Stimulated activated CD8-positive, alpha-beta memory T cell treated with anti-CD3 and anti-CD28 coated beads, Interleukin-12 subunit alpha, Interleukin-12 subunit beta, amount 100 ng/mL, for 1 hour (primary cell): ENCODE results near the gene TAF6.

Experiments used
- DNase-seq: peaks from one replicate; pipeline ENCODE4 v3.0.0-alpha.2; 2020; ENCODE audit warnings: low read depth

Gene TAF6

DNA sequence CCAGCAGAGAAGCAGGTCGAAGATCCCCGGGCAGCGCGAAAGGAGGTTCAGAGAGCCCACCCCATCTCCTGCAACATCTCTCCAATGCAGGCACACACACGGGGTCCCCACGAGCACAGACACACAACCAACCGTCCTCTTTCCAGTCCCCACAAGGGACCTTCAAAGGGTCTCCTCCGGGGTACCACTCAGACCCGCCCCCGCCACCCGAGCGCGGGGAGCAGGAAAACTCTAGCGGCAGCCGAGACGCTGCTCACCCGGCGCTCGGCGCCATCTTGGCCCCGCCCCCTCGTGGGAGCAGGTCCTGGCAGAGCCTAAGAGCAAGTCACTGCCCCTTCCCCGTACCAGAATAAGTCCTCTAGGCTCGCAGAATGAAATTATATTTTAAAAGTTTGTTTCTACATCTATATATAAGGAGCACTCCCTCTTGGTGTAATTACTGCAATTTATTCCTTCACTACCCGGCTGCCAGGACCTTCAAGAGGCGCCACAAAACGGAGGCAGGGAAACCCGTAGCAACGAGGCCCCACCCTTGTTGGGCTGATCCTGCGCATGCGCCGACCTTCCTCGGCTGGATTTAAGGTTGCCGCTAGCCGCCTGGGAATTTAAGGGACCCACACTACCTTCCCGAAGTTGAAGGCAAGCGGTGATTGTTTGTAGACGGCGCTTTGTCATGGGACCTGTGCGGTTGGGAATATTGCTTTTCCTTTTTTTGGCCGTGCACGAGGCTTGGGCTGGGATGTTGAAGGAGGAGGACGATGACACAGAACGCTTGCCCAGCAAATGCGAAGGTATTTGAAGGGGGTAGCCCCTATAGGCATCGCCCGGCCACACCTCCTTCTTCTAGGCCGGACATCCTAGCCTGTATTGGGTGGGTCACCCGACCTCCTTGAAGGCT, at the start of gene TAF6, which contains the start of gene CNPY4:
TSS of gene TAF6 (minus strand) at position 287 of the 898 bp plus-strand sequence. CDS start 5,149 bp downstream, outside the sequence.
TSS of gene CNPY4 (plus strand) at position 563 of the 898 bp plus-strand sequence. CDS start at position 674, 111 bp downstream.
- DNase-seq = peak; percentile 94

DNA sequence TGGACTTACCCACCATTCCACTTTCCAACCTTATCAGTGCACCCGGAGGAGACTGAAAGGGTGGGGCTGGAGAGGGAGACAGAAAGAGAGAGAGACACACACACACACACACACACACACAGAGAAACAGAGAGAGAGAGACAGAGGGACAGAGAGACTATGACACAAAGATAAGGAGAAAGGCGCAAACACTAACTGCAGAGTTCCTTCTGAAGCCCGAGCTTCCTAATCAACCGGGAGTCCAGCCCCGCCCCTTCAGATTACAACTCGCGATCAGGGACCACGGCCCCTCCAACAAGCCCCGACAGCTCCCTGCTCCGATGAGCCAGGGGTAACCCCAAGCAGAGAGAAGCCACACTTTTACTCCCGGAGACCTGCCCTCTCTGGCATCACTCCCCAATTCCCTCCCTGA, 48.8 kb upstream of the TAF6 start:
- no peak for DNase-seq

DNA sequence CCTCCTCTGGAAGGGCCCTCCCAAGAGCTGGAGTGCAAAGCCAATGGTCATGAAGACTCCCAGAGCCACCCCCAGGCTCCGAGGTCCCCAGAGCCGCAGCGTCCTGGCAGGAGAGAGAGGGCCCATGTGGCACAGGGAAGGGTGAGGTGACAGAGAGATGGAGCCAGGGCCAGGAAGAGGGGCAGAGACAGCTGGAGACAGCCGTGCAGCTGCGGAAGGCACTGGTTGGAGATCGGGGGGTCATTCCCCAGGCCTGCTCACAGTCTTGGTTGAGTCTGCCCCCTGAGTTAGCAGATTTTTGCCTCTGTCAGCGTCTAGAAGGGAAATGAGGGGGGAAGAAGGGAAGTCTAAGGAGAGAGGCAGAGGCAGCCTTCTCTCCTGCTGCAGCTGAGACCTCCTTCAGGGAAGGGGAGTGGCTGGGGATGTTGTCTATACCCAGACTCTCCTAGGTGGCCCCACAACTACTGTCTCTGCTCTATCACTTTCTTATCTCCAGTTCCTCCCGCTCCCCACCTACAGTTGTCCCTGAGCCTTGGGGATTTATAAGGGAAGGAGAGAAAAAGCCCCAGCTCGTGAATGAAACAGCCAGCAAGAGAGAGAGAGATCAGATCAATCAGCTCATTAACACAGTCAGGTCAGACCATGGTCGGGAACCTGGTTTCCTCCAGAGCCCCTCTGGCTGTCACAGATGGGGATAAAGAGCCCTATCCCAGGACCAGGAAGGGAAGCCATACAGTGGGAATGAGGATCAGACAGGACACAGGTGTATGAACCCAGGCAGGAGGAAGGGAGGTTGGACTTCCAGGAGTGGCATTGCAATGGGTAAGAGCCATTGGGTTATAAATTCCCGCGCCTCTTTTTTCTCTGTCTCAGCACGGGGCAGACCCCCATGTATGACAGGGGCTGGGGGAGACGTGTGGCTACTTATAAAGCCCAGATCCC, 48.1 kb upstream of the TAF6 start:
- no peak for DNase-seq

DNA sequence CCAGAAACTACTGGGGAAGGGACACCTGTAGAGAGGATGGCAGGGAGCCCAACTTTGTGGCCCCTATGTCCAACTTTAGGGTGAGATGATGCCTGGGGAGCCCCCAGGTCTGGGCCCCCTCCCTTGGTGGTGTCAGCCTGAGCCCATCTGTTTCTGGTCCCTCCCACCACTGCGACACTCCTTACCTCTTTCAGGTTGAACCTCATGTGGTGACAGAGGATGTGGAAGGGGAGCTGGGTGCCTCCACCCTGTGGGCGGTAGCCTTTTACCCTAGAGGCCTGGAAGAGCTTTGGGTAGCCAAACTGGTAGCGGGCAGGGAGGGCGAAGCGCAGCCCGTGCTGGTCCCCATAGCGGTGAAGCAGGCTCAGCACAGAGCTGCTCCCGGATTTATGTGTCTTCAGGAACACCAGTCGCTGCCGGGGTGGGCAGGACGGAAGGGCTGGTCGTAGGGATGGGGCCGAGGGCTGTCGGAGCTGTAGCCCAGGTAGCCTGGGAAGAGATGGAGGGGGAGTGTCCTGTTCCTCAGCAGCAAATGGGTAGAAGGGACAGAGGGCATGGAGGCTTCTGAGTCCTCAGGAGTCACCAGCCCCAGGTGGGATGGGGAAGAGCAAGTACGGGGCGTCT, 47.3 kb upstream of the TAF6 start:
- DNase-seq = no peak

DNA sequence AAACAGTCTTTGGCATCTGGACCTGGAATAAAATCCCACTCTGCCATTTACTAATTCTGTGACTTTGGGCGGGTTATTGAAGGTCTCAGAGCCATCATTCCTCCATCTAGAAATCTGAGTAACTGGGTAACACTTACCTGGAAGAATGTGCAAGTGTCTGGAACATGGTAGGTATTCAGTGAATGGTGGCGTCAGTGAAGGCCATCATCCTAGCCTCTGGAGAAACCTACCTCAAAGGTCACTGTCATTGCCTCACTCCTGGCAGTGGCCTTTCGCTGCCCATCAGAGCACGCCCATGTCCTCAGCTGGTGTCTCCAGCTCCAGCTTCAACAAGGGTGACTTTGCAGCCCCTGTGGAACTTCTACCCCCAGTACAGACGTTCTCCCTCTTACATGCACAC, 44.7 kb upstream of the TAF6 start:
- DNase-seq = no peak

DNA sequence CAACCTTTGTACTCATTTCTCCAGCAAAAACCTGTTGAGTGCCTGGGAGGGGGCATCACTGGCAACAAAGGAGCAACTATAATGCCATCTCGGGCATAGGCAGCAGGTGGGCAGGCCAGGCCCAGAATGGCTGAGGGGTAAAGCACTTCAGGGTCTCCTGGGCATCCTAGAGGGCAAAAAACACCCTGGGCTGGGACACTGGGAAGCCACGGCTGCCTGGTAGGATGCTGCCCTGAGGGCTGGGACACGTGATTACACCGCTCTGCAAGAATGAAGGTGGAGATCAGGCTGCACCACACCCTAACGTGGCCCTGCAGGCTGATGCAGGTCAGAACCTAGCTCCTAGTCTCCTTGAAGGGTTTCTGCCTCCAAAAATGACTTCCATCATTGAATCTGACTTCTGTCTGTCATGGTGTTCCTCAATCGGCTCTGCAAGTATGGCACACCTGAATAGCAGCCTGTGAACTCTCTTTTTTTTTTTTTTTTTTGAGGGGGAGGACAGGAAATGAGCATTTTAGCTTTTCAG, 43.9 kb upstream of the TAF6 start:
- DNase-seq = no peak

DNA sequence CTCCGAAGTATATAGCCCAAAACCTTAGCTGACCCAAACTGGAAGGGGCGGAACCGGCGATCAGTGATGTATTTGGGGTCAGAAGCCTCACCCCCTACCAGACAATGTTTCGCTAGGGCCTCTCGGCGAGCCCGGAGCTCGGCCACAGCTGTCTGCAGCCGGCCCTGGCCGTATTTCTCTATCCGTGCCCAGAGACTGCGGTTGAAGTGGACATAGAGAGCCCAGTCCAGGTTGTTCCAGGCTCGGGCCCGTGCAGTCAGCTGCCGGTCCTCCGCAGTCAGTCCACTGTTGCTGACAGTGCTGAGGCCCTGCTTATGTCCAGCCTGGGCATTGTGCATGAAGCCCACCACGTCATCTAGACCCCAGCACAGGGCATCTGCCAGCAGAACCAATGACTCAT, 40.9 kb upstream of the TAF6 start:
- no peak for DNase-seq

DNA sequence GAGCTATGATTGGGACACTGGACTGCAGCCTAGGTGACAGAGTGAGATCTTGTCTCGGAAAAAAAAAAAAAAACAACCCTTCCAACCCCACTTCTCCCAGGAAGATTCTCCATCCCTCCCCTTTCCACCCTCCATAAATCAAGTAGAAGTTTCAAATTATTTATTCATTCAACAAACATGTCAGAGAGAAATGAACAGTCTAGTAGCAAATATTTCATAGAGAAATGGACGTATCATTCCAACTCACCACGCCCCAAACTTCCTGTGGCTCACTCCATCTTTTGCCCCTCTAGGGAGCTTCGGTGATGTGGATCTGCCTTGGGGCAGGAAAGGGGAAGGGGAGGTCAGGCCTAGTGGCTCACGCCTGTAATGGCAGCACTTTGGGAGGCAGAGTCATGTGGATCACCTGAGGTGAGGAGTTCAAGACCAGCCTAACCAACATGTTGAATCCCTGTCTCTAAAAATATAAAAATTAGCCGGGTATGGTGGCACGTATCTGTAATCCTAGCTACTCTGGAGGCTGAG, 40.0 kb upstream of the TAF6 start:
- DNase-seq = no peak

DNA sequence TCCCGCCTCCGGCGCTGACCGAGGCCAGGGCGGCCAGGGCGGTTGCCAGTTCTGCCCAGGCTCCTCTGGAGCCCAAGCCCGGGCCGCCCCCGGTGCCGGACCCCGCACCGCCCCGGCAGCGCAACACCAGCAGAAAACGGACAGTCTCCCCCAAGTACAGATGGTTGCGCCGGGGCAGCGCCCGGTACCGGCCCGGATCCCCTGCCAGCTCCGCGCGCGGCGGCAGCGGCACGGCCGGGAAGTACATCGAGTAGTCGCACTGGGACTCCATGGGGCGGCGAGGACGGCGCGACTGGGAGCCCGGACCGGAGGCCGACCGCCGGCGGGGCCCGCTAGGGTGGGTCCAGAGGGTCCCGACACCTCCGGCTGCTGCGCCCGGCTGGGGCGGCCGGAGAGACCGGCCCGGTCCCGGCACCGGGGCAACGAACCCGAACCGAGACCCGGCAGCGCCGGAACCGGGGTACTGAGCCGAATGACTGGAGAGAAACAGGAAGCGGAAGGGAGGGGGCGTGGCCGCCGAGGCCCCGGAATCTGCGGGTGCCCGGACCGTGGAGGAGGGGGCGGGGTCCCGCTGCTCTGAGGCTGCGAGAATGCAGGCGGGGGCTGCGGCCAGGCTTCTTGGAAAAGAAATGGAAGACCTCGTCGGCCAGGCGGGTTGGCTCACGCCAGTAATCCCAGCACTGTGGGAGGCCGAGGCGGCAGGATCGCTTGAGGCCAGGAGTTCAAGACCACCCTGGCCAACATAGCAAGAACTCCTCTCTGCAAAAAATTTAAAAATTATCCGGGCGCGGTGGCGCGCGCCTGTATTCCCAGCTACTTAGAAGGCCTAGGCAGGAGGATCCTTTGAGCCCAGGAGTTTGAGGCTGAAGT, 39.3 kb upstream of the TAF6 start, which contains the start of gene TRAPPC14:
TSS of gene TRAPPC14 (minus strand) at position 495 of the 870 bp plus-strand sequence. CDS start at position 271, 224 bp downstream.
- peak; percentile 87 for DNase-seq

DNA sequence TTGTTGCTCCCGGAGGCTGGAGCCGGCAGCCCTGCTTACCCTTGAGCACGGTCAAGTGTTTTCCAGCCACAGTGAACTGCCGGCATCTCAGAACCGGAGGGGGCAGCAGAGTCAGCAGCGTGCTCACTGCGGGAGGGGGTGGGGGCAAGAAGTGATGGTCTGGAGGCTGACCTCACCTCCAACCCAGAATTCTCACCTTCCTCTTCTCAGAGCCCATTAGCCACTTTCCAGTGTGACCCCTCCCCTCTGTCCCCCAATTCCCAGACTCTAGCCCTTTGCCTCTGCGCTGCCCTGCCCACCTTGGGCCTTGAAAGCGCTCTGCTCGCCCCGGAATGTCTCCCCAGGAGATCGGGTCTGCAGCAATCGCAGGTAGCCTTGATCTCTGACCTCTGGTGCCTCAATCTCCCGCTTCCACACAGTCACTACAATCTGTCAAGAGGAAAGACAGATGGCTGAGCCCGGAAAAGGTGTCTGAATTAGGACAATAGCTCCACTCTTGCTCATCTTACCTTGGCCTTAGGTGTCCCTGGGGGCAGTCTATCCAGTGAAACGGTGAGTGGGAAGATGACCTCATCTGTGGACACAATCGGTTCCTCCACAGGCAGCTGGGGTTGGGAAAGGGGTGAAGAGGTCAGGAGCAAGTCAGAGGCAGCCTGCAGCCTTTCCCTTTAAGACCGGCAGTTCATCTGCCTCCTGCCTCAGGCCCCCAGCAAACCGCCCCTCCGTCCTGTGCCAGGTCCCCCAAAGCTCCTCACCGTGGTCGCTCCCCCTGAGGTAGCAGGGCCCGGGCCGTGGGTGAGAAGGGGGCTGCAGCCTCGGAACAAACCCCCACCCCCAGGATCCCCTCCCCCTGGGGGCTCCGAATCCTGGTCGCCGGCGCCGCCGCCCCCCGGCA, 38.4 kb upstream of the TAF6 start:
- DNase-seq = no peak

DNA sequence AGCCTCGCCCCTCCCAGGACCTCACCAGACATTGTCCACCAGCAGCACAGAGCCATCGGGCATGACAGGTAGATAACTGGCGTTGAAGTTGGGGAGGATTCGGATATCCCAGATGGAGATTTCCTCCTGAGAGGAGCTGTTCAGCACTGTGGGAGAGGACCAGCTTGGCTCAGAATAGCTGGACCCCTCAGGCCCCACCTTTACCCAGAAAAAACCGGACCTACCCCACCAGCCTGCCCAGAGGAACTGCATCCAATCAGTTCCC, 37.8 kb upstream of the TAF6 start:
- DNase-seq = no peak

DNA sequence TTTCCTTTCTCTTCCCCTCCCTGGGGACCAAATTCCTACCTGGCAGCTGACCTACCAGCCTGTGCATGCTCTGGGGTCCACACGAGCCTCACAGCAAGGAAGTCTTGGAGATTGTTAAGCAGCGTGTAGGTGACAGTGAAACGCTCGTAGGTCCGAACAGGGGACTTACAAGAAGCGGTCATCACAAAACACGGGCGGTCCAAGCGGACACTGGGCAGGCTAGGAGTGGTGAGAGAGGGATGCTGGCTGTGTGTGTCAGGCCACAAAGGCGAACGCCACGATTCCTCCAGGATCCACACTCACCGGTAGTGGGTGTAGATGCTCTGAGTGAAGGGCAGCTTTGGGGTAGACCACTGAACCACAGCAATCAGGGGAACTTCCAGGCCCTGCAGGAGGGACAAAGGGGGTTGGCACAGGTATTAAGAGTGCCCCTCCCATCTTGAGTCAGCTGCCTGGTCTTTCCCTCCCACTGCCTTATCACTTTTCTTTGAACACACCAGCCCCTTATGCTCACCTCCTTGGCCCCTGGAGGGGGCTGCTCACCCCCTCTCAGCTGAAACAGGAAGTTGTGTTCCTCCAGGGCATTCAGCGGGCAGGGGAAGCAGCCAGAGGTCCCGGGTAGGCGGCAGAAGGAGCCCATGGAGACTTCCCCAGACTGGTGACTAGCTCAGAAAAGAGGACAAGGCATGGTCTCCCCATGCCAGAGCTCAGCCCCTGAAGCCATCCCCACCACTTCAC, 37.3 kb upstream of the TAF6 start:
- DNase-seq = no peak

DNA sequence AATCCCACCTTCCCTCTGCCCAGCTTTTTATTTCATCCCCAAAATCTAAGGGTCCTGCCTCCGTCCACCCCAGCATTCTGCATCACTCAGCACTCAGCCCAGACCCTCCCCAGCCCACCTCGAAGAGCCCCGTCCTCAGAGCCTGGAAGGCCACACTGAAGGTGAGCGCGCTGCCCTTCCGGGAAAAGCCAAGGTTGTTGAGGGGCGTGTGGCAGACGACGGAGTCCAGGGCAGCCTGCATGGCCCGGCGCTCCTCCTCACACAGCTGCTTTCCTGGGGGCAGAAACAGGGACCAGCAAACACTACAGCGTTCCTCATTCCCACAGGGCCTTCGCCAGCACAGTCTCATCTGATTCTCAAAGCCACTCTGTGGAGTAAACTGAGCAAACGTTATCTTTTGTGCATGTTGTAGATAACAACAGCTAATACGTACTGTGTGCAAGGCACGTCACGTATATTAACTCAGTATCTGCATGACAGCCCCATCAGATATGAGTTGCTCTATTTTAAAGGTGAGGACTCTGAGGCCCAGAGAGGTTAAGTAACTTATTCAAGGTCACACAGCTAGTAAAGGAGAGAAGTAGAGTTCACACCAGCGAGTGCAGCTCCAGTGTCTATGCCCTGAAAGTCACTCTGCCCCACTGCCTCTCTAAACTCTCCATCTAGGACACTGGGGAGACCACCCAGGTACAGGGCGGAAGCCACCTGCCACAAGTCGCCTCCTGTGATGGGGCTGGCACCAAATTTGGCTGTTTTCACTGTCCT, 36.6 kb upstream of the TAF6 start:
- no peak for DNase-seq

DNA sequence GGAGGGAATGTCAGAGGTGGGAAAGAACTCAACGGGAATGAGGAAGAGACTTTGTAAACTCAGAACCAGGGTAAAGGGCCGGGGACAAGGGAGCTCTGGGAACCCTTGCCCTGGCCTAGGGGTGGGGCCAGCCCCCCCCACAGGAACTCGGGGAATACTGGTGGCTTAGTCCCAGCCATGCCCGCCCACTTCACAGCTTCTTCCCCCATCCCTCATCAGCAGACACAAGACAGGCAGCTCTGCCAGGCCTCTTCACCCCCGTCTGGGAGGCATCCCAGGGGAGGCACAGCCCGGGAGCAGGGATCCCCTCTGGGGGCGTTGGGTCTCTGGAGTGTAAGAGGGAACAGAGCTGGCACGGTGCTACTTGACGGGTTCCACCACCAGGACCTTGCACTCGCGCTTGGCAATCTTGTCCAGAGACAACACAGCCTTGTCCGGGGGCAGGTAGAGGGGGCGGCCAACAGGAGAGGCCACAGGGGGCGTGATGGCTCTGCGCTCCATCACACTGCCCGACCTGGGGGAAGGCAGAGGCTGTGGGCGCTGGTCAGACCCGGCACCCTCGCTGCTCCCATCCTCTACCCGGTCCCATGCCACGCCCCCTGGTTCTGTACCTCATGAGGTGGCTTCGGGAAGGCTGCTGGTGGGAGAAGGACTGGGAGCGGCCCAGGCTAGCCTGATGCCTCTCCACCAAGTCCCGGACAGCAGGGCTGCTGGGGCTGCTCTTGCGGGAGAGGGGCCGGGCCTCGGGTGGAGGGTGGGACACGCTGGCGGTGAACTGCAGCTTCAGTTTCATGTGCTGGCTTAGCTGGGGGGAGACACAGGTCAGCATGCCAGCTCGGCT, 35.7 kb upstream of the TAF6 start:
- no peak for DNase-seq

DNA sequence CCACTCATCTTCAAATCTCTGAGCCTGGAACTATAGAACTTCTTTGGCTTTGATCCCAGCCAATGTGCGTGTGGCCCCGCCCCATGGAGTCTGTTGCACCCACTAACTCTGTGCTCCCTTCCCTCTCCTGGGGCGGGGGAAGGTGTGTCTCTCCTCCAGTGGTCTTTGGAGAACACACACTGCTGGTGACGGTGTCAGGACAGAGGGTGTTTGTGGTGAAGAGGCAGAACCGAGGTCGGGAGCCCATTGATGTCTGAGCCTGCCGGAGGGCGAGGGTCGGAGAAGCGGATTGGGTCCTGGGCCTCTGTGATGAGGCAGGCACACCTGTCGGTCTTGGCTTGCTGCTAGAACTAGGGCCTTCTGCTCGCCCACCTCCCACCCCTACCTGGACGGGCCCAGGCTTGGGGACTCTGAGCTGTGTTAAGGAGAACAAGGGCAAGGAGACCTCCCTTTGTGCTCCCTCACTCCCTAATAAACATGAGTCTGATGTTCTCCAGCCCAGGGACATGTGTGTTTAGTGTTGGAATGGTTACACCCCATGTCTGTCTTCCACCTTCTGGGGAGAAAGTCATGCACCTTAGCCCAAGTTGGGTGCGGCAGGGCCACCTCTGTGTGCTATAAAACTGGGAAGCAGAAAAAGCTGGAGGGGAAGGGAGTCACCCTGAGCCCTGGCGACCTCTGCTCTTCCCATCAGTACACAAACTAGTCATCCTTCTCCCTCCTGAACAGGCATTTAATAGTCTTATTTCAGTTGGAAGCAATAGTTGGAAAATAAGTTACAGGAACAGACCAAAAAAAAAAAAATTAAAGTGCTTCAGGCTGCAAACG, 34.8 kb upstream of the TAF6 start:
- no peak for DNase-seq

DNA sequence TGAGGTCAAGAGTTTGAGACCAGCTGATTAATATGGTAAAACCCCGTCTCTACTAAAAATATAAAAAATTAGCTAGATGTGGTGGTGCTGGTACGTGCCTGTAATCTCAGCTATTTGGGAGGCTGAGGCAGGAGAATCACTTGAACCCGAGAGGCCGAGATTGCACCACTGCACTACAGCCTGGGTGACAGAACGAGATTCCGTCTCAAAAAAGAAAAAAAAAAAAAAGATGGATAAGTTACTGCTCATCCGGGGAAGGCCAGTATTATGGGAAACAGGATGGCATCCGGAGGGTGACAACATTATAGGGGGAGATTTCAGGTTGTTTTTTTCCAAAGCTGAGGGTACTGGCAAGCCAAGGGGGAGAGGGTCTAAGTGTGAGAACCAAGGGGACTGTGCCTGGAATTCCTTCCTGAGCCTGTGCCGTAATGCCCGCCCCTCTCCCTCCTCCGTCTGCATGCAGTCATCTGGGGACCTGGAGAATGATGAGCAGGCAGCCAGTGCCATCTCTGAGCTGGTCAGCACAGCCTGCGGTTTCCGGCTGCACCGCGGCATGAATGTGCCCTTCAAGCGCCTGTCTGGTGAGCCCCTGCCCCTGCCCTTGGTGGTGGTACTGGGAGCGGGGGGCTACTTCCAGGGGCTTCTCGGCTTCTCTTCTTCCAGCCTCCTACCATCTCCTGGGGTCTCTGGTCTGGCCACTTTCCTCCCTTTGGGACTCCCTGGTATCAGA, 33.9 kb upstream of the TAF6 start:
- DNase-seq = no peak
